Endodermal cell (in vitro differentiated cells): Measurements from ENCODE around the gene BRAP. TPM values are rescaled to one million over a fixed set of nuclear protein-coding genes. Genes with fewer than 3 reads are reported as not detected.

Experiments used
- DNase-seq: peaks from one replicate; pipeline ENCODE4 v3.0.0-alpha.2; 2017
- H3K27ac ChIP-seq: 2 replicates; pipeline ENCODE4 v1.5.1; 2013; ENCODE audit warnings: mild to moderate bottlenecking, low read depth, low read length, moderate library complexity
- H3K27me3 ChIP-seq: 2 replicates; pipeline ENCODE4 v1.6.1; 2013; ENCODE audit warnings: mild to moderate bottlenecking, low read length, moderate library complexity; ENCODE audit not compliant: insufficient read depth, control insufficient read depth, poor library complexity, severe bottlenecking
- H3K36me3 ChIP-seq: 2 replicates; pipeline ENCODE4 v1.7.0; 2013; ENCODE audit warnings: mild to moderate bottlenecking, low read length, moderate library complexity; ENCODE audit not compliant: control insufficient read depth, insufficient read depth
- H3K4me1 ChIP-seq: one replicate; pipeline ENCODE4 v1.7.0; 2013; ENCODE audit warnings: low read length; ENCODE audit not compliant: control insufficient read depth, insufficient read depth
- H3K4me3 ChIP-seq: 2 replicates; pipeline ENCODE4 v1.5.1; 2013; ENCODE audit warnings: mild to moderate bottlenecking, low read length, moderate library complexity
- H3K9ac ChIP-seq: 2 replicates; pipeline ENCODE4 v1.6.1; 2013; ENCODE audit warnings: mild to moderate bottlenecking, low read length, moderate library complexity; ENCODE audit not compliant: poor library complexity, severe bottlenecking; ENCODE audit errors: extremely low read depth
- H3K9me3 ChIP-seq: 2 replicates; pipeline ENCODE4 v1.6.1; 2013; ENCODE audit warnings: mild to moderate bottlenecking, low read length, moderate library complexity; ENCODE audit not compliant: control insufficient read depth
- H3K27ac Mint-ChIP-seq: 2 replicates; pipeline ENCODE4 v1.8.0; 2020; ENCODE audit warnings: mixed read lengths
- H3K27me3 Mint-ChIP-seq: 2 replicates; pipeline ENCODE4 v1.8.0; 2021; ENCODE audit warnings: mild to moderate bottlenecking, mixed read lengths; ENCODE audit not compliant: insufficient read depth
- H3K36me3 Mint-ChIP-seq: 2 replicates; pipeline ENCODE4 v1.8.0; 2020; ENCODE audit warnings: low read depth, mixed read lengths
- H3K4me1 Mint-ChIP-seq: 2 replicates; pipeline ENCODE4 v1.8.0; 2020; ENCODE audit warnings: mixed read lengths
- H3K4me3 Mint-ChIP-seq: 2 replicates; pipeline ENCODE4 v1.8.0; 2020; ENCODE audit warnings: mild to moderate bottlenecking, moderate library complexity, mixed read lengths
- H3K9me3 Mint-ChIP-seq: 2 replicates; pipeline ENCODE4 v1.8.0; 2020; ENCODE audit warnings: mild to moderate bottlenecking, mixed read lengths
- WGBS, 2 experiments: methylation state at CpG; one replicate each; pipeline versions ENCODE4 v1.1.5 to v1.1.7; 2013; ENCODE audit warnings: missing lambda C conversion rate in 2 of 2, mixed read lengths in 1 of 2; ENCODE audit not compliant: insufficient coverage in 1 of 2, insufficient read length in 1 of 2; 5-methylcytosine and 5-hydroxymethylcytosine counted together
- total RNA-seq, 2 donors: library from RNA; stranded (reverse); fragmentation: NEBNext Ultra II Directional in 1 of 2; extraction: Animal tissue kit (Norgen Biotek cat#: 25700) in 1 of 2; gene quantifications; 2 replicates in 1 of 2; 3 replicates in 1 of 2; pipeline ENCODE4 v1.2.1, GENCODE V29; 2021
- TF ChIP-seq, protein P1 (sequence below): fragments of 200-600 bp; sonication (generic); conservative IDR thresholded peaks from 2 replicates; pipeline ENCODE4 v1.5.0; 2021; ENCODE audit warnings: antibody characterized with exemption, mild to moderate bottlenecking

The BRAP gene
- total RNA-seq, 2 donors from 2014 or later: 23.6 to 24.5 TPM

DNA sequence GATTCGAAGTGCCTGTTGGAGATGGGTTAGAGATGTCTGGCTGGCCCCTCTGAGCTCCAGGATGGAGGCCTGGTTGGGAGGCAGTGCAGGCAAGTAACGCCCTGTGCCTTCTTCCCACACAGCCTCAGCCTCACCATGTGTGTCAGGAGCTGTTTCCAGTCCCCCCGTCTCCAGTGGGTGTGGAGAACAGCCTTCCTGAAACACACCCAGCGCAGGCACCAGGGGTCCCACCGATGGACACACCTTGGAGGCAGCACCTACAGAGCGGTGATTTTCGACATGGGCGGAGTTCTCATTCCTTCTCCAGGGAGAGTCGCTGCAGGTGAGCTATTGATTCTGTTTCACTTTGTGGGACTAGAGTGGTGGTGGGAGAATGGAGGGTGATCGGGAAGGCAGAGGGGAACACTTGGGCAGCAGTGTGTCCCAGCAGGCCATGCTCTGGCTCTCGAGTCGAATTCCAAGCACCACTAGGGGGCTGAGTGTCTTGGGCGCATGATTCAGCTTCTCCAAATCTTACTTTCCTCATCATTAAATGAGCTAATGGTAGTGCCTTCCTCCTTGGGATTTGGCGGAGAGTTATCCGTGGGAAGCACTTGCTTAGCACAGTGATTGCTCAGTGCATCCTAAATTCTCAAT lies 6.9 kb upstream of the BRAP start:
- Histone ChIP-seq H3K27me3 (no peaks in the 10 kb centered on the region), H3K4me1 (no peaks in the 10 kb centered on the region), H3K9me3 (no peaks in the 10 kb centered on the region), H3K36me3 (peaks cover 43% of the 10 kb centered on the region), H3K4me3 (no peak overlapping the region), H3K9ac (no peak overlapping the region), H3K27ac (no peak overlapping the region)
- H3K4me3 Mint-ChIP-seq: no peak overlapping the region
- peaks cover 59% of the 10 kb centered on the region for H3K36me3 Mint-ChIP-seq
- TF ChIP-seq, protein P1, sequence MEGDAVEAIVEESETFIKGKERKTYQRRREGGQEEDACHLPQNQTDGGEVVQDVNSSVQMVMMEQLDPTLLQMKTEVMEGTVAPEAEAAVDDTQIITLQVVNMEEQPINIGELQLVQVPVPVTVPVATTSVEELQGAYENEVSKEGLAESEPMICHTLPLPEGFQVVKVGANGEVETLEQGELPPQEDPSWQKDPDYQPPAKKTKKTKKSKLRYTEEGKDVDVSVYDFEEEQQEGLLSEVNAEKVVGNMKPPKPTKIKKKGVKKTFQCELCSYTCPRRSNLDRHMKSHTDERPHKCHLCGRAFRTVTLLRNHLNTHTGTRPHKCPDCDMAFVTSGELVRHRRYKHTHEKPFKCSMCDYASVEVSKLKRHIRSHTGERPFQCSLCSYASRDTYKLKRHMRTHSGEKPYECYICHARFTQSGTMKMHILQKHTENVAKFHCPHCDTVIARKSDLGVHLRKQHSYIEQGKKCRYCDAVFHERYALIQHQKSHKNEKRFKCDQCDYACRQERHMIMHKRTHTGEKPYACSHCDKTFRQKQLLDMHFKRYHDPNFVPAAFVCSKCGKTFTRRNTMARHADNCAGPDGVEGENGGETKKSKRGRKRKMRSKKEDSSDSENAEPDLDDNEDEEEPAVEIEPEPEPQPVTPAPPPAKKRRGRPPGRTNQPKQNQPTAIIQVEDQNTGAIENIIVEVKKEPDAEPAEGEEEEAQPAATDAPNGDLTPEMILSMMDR: peak; percentile 63
- no peaks in the 10 kb centered on the region for H3K9me3 Mint-ChIP-seq
- peak overlapping the region; percentile 32 for H3K27ac Mint-ChIP-seq
- no peaks in the 10 kb centered on the region for H3K4me1 Mint-ChIP-seq
- 94 to 100% methylated on average over 8 to 15 of the region's 15 CpGs for WGBS, 2 experiments
- DNase-seq: peak; percentile 87
- no peaks in the 10 kb centered on the region for H3K27me3 Mint-ChIP-seq

DNA sequence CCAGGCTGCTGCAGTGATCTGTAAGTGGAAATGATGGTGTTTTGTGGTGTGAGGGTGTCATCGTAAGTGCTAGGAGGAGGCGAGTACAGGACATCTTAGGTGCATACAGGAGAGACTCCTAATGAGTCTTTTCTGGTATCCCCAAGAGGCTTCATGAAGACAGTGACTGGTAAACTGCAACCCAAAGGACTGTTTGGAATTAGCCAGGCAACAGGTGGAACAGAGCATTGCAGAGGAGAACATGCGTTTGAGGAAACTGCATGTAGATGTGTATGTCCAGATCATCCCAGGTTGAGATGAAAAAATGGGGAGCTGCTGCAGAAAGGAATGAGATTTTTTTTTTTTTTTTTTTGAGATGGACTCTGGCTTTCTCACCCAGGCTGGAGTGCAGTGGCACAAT lies 5.5 kb upstream of the BRAP start:
- Histone ChIP-seq H3K36me3 (peaks cover 43% of the 10 kb centered on the region), H3K4me1 (no peaks in the 10 kb centered on the region), H3K9me3 (no peaks in the 10 kb centered on the region), H3K27ac (no peak overlapping the region), H3K9ac (no peak overlapping the region), H3K4me3 (no peak overlapping the region), H3K27me3 (no peaks in the 10 kb centered on the region)
- no peak for DNase-seq
- H3K27ac Mint-ChIP-seq: no peak overlapping the region
- H3K27me3 Mint-ChIP-seq: no peaks in the 10 kb centered on the region
- peaks cover 53% of the 10 kb centered on the region for H3K36me3 Mint-ChIP-seq
- peaks cover 7% of the 10 kb centered on the region for H3K4me1 Mint-ChIP-seq
- 99 to 100% methylated on average over 3 of the region's 3 CpGs for WGBS, 2 experiments
- no peak overlapping the region for H3K4me3 Mint-ChIP-seq
- TF ChIP-seq, protein P1: no peak
- no peaks in the 10 kb centered on the region for H3K9me3 Mint-ChIP-seq

DNA sequence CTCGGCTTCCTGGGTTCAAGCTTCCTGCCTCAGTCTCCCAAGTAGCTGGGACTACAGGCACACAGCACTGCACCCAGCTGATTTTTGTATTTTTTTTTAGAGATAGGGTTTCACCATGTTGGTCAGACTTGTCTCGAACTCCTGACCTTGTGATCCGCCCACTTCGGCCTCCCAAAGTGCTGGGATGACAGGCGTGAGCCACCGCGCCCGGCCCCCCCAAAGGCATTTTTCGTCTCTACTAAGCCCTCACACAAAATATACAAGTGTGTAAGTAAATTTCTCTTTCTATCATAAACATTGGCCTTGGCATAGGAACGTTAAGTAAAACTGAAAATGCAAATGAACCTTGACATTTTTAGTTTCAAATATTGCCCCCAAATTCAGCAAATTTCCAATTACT lies 2.2 kb upstream of the BRAP start:
- Mint-ChIP-seq H3K4me3 (no peak overlapping the region), H3K4me1 (peaks cover 12% of the 10 kb centered on the region), H3K27me3 (no peaks in the 10 kb centered on the region), H3K27ac (no peak overlapping the region), H3K9me3 (no peaks in the 10 kb centered on the region), H3K36me3 (peaks cover 29% of the 10 kb centered on the region)
- Histone ChIP-seq H3K9me3 (no peaks in the 10 kb centered on the region), H3K4me1 (no peaks in the 10 kb centered on the region), H3K27me3 (no peaks in the 10 kb centered on the region), H3K36me3 (peaks cover 22% of the 10 kb centered on the region), H3K4me3 (no peak overlapping the region), H3K27ac (no peak overlapping the region), H3K9ac (no peak overlapping the region)
- WGBS, 2 experiments: 92 to 97% methylated on average over 3 to 10 of the region's 10 CpGs
- no peak for DNase-seq
- TF ChIP-seq, protein P1: no peak
